ENCODE data around the gene RAB11FIP3. TPM values are rescaled to one million over a fixed set of nuclear protein-coding genes. Genes with fewer than 3 reads are reported as not detected.
A peak's percentile ranks its signal among the peaks of the same experiment; 100 is the strongest.

RAB11FIP3 gene
- total RNA-seq, 1 experiment from 2014 or later = 33.7 TPM

GRCh38 chr16:425740-426114 is 278 bp downstream of the RAB11FIP3 start:
- Mint-ChIP-seq H3K36me3 (ENCODE audit: insufficient read depth, unreplicated experiment) (peaks cover 20% of the 10 kb centered on the region), H3K27me3 (ENCODE audit: unreplicated experiment) (peaks cover 21% of the 10 kb centered on the region), H3K4me3 (ENCODE audit: low read depth, unreplicated experiment) (peak overlapping the region; percentile 83), H3K4me1 (ENCODE audit: low read depth, unreplicated experiment) (peaks cover 14% of the 10 kb centered on the region), H3K9me3 (ENCODE audit: low read depth, unreplicated experiment) (no peaks in the 10 kb centered on the region), H3K27ac (ENCODE audit: unreplicated experiment) (no peak overlapping the region)
- DNase-seq = no peak
- CTCF ChIA-PET = interaction anchor here (0.7 kb wide), 1 partner anchor 23 kb away, joined by 3 read pairs; no protein-coding TSS in a partner anchor
- no TSS peak for BruUV-seq (replicated peaks)
- TF ChIP-seq CTCF (IDR thresholded peaks at IDR 0.05; ENCODE audit: unreplicated experiment) = no peak
- intact Hi-C loops (cut with micrococcal nuclease; ENCODE audit: unreplicated experiment) = no loop called here

GRCh38 chr16:426115-426905 is 861 bp downstream of the RAB11FIP3 start:
- H3K27ac Mint-ChIP-seq (ENCODE audit: unreplicated experiment) = peak overlapping the region; percentile 25
- intact Hi-C loops (cut with micrococcal nuclease; ENCODE audit: unreplicated experiment) = no loop called here

GRCh38 chr16:426906-427249 is 1.4 kb downstream of the RAB11FIP3 start:
- BruUV-seq (replicated peaks) = no TSS peak
- intact Hi-C loops (cut with micrococcal nuclease; ENCODE audit: unreplicated experiment) = no loop called here
- Mint-ChIP-seq H3K9me3 (ENCODE audit: low read depth, unreplicated experiment) (no peaks in the 10 kb centered on the region), H3K4me3 (ENCODE audit: low read depth, unreplicated experiment) (peak overlapping the region; percentile 83), H3K27ac (ENCODE audit: unreplicated experiment) (peak overlapping the region; percentile 25), H3K4me1 (ENCODE audit: low read depth, unreplicated experiment) (peaks cover 14% of the 10 kb centered on the region), H3K36me3 (ENCODE audit: insufficient read depth, unreplicated experiment) (peaks cover 20% of the 10 kb centered on the region), H3K27me3 (ENCODE audit: unreplicated experiment) (peaks cover 21% of the 10 kb centered on the region)
- no peak for DNase-seq
- TF ChIP-seq CTCF (IDR thresholded peaks at IDR 0.05; ENCODE audit: unreplicated experiment) = no peak
- CTCF ChIA-PET = interaction anchor here (0.6 kb wide), 1 partner anchor 40 kb away, joined by 3 read pairs; no protein-coding TSS in a partner anchor

More at GRCh38 chr16:426115-426905, 861 bp downstream of the RAB11FIP3 start:
- no TSS peak for BruUV-seq (replicated peaks)
- Mint-ChIP-seq H3K27me3 (ENCODE audit: unreplicated experiment) (peaks cover 21% of the 10 kb centered on the region), H3K4me3 (ENCODE audit: low read depth, unreplicated experiment) (peak overlapping the region; percentile 83), H3K9me3 (ENCODE audit: low read depth, unreplicated experiment) (no peaks in the 10 kb centered on the region), H3K4me1 (ENCODE audit: low read depth, unreplicated experiment) (peaks cover 14% of the 10 kb centered on the region), H3K36me3 (ENCODE audit: insufficient read depth, unreplicated experiment) (peaks cover 20% of the 10 kb centered on the region)
- no peak for TF ChIP-seq CTCF (IDR thresholded peaks at IDR 0.05; ENCODE audit: unreplicated experiment)
- CTCF ChIA-PET = interaction anchor here (0.6 kb wide), 1 partner anchor 40 kb away, joined by 3 read pairs; no protein-coding TSS in a partner anchor
- DNase-seq = peak; percentile 29

- no peak for TF ChIP-seq CTCF (IDR thresholded peaks at IDR 0.05; ENCODE audit: unreplicated experiment)
- H3K27ac Mint-ChIP-seq (ENCODE audit: unreplicated experiment) = peak overlapping the region; percentile 25
Measured at GRCh38 chr16:427250-427649, 1.8 kb downstream of the RAB11FIP3 start.

More at GRCh38 chr16:427250-427649, 1.8 kb downstream of the RAB11FIP3 start:
- DNase-seq = no peak
- Mint-ChIP-seq H3K4me3 (ENCODE audit: low read depth, unreplicated experiment) (peak overlapping the region; percentile 83), H3K36me3 (ENCODE audit: insufficient read depth, unreplicated experiment) (peaks cover 20% of the 10 kb centered on the region), H3K9me3 (ENCODE audit: low read depth, unreplicated experiment) (no peaks in the 10 kb centered on the region), H3K27me3 (ENCODE audit: unreplicated experiment) (peaks cover 21% of the 10 kb centered on the region), H3K4me1 (ENCODE audit: low read depth, unreplicated experiment) (peaks cover 14% of the 10 kb centered on the region)
- intact Hi-C loops (cut with micrococcal nuclease; ENCODE audit: unreplicated experiment) = no loop called here
- CTCF ChIA-PET = no interaction called here
- TSS peak; percentile 41 for BruUV-seq (replicated peaks)

Measured in Calu3 (cell line).